ENCODE results near the gene SCAMP2.

SCAMP2 gene

DNA sequence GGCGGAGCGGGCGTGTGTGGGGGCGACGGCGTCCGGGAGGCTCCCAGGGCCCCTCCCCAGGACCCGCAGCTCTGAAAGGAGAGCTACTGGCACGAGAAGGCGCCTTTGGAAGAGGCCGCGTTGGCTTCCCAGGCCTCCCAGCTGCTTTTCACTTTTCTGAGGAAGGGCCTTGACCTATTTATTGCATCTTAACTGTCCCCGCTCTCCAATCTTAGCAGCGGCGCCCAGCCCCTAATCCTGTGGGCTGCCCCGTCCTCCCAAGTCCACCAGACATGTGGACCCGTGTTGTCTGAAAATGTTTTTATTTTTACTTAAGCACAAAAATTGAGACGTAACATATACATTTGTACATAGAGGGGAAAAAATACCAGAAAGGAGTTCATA lies 29.7 kb downstream of the SCAMP2 start:
- peak overlapping the region; percentile 52 to 96 (median 89) for H3K27ac ChIP-seq
- peak overlapping the region; percentile 71 to 93 (median 83) for H3K4me3 ChIP-seq

GRCh38 chr15:74842581-74843444 lies 30.4 kb downstream of the SCAMP2 start, which contains the start of gene ULK3:
ULK3 (minus strand) TSS chr15:74843156; CDS start chr15:74843105, 51 bp downstream.
- Histone ChIP-seq H3K4me3 (peak within 1 kb of the TSS; percentile 71 to 93 (median 83)), H3K27ac (peak within 1 kb of the TSS; percentile 52 to 96 (median 89))

GRCh38 chr15:74841891-74842373 lies 31.2 kb downstream of the SCAMP2 start:
- Histone ChIP-seq H3K27ac (peak overlapping the region in 15 of 21 experiments; percentile 76 to 96 (median 88)), H3K4me3 (peak overlapping the region; percentile 71 to 93 (median 83))

DNA sequence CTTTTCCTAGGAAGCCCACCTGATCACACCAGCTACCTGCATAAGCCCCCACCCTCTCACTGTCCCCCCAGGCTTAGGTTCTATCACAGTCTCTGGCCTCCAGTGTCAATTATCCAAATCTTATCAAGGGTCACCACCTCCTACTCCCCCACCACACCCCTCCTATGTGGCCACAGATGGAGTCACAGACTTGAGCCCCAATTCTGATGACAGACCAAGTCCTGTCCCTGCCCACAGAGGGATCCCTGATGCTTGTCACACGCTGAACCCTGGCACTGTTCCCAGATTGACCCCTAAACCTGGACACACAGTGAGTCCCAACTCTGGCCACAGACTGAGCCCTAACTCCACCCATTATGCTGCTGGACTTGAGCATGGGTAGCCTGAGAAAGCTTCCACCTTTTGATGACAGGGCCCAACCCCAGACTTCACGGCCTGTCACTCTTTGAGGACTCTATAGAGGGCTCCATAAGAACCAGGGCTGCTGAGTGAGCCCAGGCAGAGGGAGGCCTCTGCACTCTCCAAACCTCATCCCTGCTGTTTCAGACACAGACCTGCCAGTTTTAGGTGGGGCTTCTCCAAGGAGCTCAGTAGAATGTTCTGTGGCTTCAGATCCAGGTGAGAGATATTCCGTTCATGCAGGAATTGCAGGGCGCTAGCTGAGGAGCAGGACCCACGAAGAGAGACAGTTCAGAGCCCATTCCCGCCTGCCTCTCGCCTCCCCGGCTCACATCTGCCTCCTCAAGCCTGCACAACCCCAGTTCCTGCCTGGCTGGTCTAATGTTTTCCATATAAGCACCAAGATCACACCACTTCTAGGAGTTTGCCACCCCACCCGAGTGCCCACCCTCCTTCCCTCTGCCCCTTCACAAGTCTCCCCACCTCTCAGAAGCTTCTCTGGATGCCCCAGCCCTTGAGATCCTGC lies 32.1 kb downstream of the SCAMP2 start:
- no peak overlapping the region for H3K4me3 ChIP-seq

GRCh38 chr15:74839526-74840395 lies 33.4 kb downstream of the SCAMP2 start:
- no peak overlapping the region for H3K27ac ChIP-seq
- H3K4me3 ChIP-seq = no peak overlapping the region

More for the DNA sequence above, 32.1 kb downstream of the SCAMP2 start:
- peak overlapping the region in 2 of 21 experiments; percentile 85 to 91 for H3K27ac ChIP-seq

DNA sequence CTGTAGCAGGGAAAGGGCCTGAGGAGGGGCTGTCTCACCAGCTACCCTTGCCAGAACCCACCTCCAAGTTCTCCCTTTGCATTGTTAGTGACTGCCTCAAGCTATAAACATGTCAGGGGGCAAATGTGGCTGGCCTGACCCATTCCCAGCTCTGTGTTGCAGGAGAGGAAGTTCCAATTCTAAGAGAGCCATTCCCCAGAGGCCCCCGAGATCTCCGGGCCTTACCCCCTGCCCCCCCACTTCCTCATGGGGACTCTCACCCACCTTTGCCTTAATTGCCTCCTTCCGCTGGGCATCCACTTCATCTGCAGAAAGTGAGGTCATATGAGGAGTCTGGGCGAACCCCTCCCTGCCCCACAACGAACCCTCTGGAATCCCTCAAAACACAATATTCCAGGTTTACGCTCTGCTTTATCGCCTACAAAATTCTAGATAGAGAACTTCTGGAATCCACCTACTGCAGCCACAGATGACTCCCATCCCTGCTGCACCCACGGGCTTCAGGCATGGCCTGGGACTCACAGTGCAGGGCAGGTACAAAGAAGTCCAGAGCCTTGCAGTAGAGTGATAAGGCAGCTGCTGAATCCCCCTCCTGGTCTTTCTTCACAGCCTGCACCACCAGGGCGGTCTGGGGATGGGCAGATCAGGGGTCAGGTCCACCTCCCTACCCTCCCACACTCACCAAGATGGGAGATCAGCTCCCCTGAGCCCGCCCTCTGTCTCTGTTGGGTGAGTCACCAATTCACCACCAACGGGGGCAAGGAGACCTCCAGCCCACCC lies 34.2 kb downstream of the SCAMP2 start:
- H3K27ac ChIP-seq = no peak overlapping the region

DNA sequence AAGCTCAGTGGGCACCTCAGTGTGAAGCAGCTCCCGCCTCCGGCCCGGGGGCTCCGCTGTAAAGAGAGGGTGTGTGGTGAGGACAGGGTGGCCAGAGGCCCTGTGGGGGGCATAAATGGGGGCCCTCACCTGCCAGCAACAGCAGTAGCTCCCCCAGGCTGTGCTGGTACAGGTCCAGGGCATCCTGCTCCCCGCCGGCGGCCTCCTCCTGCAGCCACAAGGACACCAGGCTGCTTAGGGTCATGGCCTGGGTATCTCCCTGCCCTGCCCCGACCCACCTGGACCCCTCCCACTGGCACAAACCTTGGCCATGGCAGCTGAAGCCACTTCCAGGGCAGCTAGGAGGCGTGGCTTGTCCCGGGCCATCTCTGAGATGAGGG lies 35.0 kb downstream of the SCAMP2 start:
- no peak overlapping the region for H3K4me3 ChIP-seq
- H3K27ac ChIP-seq = no peak overlapping the region

More for the DNA sequence above, 34.2 kb downstream of the SCAMP2 start:
- H3K4me3 ChIP-seq = no peak overlapping the region

GRCh38 chr15:74837482-74838136 lies 35.6 kb downstream of the SCAMP2 start:
- no peak overlapping the region for H3K4me3 ChIP-seq

DNA sequence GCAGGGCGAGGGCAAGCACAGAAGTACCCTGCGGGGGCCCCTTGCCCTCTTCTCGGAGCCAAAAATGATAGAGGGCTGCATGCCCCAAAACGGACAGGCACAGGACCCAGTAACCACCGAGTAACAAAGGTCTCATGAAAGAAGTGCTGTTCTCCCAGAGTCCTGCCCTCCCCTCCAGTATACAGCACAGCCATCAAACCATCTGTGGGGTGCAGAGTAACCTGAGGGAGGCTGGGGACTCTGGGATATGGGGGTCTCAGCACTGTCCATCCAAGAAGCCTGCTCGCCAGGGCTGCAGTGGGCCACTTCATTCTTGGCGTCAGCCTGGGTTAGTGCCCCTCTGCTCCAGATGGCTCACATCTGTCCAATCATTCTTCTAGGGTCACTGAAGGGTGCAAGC lies 36.3 kb downstream of the SCAMP2 start:
- H3K4me3 ChIP-seq = no peak overlapping the region

More at GRCh38 chr15:74837482-74838136, 35.6 kb downstream of the SCAMP2 start:
- H3K27ac ChIP-seq = no peak overlapping the region

DNA sequence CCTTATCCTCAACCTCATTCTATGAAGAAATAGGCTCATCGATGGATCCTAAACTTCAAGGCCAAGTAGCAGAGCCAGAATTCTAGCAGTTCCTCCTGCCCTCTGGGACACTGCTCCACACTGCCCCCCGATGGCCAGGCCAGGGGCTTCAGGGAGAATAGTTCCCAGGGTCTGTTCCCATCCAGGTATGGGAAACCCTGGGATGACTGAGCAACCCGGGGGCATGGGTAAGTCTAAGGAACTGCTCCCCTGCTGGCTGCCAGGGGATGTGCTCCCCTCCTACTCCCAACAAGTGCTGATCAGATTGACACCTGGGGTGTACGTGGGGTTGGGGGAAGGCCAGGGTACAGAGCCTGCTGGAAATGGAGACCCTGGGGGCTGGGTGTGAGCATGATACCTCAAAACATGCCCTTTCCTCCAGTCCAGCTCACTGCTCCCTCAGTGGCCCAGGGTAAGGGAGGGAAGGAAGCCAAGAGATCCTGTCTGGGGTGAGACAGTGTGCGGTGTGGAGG lies 37.8 kb downstream of the SCAMP2 start:
- Histone ChIP-seq H3K27ac (no peak overlapping the region), H3K4me3 (no peak overlapping the region)

More for the DNA sequence above, 36.3 kb downstream of the SCAMP2 start:
- no peak overlapping the region for H3K27ac ChIP-seq

DNA sequence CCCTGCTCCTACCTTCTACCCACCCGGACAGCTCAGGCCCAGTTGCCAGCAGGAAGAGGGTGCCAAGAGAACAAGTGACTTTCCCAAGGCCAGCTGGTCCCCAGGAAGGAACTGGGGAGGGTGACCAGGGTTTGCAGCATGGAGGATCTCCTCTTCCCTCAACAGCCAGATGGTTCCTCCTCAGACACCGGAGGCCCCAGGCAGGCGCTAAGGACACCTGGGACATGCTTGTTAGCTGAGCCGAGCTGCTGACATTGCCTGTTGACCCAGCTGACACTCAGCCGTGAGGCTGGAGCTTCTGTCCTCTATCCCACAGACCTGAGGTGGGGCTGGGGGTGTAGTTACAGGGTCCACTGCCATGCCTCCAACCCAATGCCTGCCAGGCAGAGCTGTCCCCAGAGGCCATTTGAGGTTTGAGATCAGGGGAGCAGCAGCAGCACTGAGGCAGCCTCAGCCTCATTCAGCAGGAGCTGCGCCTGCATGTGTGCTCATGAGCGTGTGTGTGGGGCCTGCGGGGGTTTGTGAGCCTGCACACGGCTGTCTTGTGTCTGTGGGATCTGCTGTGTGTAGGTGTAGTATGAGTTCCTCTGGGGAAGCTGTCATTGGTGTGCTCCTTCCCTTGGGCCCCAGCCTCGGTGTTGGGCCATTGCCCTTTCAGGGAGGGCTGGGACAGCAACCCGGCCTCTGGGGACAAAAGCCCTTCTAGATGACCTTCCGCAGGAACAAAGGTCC lies 39.6 kb downstream of the SCAMP2 start:
- H3K4me3 ChIP-seq = no peak overlapping the region
- H3K27ac ChIP-seq = no peak overlapping the region

- Histone ChIP-seq H3K27ac (no peak overlapping the region), H3K4me3 (no peak overlapping the region)
Observed at GRCh38 chr15:74832826-74833225, 40.3 kb downstream of the SCAMP2 start.

- Histone ChIP-seq H3K4me3 (no peak overlapping the region), H3K27ac (no peak overlapping the region)
Observed at GRCh38 chr15:74831813-74832495, 41.2 kb downstream of the SCAMP2 start.

- H3K27ac ChIP-seq = no peak overlapping the region
- H3K4me3 ChIP-seq = no peak overlapping the region
Observed at GRCh38 chr15:74830868-74831267, 42.3 kb downstream of the SCAMP2 start.

- Histone ChIP-seq H3K4me3 (no peak overlapping the region), H3K27ac (no peak overlapping the region)
Observed at GRCh38 chr15:74829991-74830390, 43.2 kb downstream of the SCAMP2 start.

DNA sequence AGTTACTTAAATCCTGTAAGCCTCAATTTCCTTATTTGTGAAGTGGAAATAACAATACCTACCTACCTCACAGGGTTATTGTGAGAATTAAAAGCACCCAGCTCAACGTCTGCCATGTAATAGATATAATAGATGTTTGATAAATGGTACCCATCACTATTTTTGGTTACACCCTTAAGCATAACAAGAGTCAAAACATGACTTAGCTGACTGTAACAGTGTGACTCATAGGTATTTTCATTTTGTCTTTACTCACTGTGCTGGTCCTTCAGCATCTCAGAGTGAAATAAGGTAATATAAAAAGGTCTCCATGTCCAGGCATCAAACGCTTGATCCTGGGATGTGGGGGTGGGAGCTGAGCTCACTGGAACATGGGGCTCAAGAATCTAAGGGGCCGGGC lies 43.7 kb downstream of the SCAMP2 start:
- H3K4me3 ChIP-seq = no peak overlapping the region
- no peak overlapping the region for H3K27ac ChIP-seq

GRCh38 chr15:74828835-74829234 lies 44.3 kb downstream of the SCAMP2 start:
- H3K4me3 ChIP-seq = no peak overlapping the region

More at GRCh38 chr15:74828835-74829234, 44.3 kb downstream of the SCAMP2 start:
- no peak overlapping the region for H3K27ac ChIP-seq
